SU-DHL-6 (cell line): ENCODE measurements around the gene FDPS.

Experiments
- H2AFZ ChIP-seq: fragments of 200-600 bp; sonication (generic); 2 replicates; pipeline ENCODE4 v1.6.1; 2014; ENCODE audit warnings: low read depth, mild to moderate bottlenecking, moderate library complexity, mixed read lengths, antibody characterized with exemption, low read length; ENCODE audit not compliant: severe bottlenecking
- H3F3A ChIP-seq: fragments of 200-600 bp; shearing (Covaris generic); 2 replicates; pipeline ENCODE4 v1.6.0; 2016; ENCODE audit warnings: antibody characterized with exemption, mild to moderate bottlenecking; ENCODE audit not compliant: insufficient read depth
- H3K27ac ChIP-seq: fragments of 200-600 bp; sonication (generic); 2 replicates; pipeline ENCODE4 v1.5.1; 2016; ENCODE audit warnings: low read depth, mild to moderate bottlenecking, low read length, moderate library complexity, mixed read lengths
- H3K27me3 ChIP-seq: fragments of 200-600 bp; sonication (generic), shearing (Covaris generic); 2 replicates; pipeline ENCODE4 v1.6.0; 2014; ENCODE audit warnings: mild to moderate bottlenecking, low read length
- H3K36me3 ChIP-seq: fragments of 200-600 bp; sonication (generic); 2 replicates; pipeline ENCODE4 v1.6.1; 2014; ENCODE audit warnings: mild to moderate bottlenecking, low read length, mixed read lengths
- H3K4me2 ChIP-seq: fragments of 300-600, 200-600 bp; shearing (Covaris generic), sonication (generic); 2 replicates; pipeline ENCODE4 v1.6.0; 2014; ENCODE audit warnings: low read length, low read depth, mild to moderate bottlenecking; ENCODE audit not compliant: poor library complexity, severe bottlenecking
- H3K4me3 ChIP-seq: fragments of 200-600 bp; sonication (generic); 2 replicates; pipeline ENCODE4 v1.5.1; 2014; ENCODE audit warnings: antibody characterized with exemption, low read length, mild to moderate bottlenecking, mixed read lengths; ENCODE audit not compliant: insufficient read depth, poor library complexity, severe bottlenecking
- H3K79me2 ChIP-seq: fragments of 200-600 bp; sonication (generic); 2 replicates; pipeline ENCODE4 v1.6.1; 2014; ENCODE audit warnings: mild to moderate bottlenecking, low read length, moderate library complexity; ENCODE audit not compliant: insufficient read depth
- H3K9ac ChIP-seq: fragments of 200-600 bp; sonication (generic); 2 replicates; pipeline ENCODE4 v1.7.0; 2014; ENCODE audit warnings: mild to moderate bottlenecking, low read length
- H3K9me2 ChIP-seq: fragments of 200-600 bp; sonication (generic); replicated peaks from 2 replicates; pipeline ENCODE4 v1.6.1; 2014; ENCODE audit warnings: low read length; ENCODE audit not compliant: insufficient read depth
- H3K9me3 ChIP-seq: fragments of 200-600 bp; sonication (generic); 2 replicates; pipeline ENCODE4 v1.6.1; 2014; ENCODE audit warnings: low read length, mixed read lengths; ENCODE audit not compliant: insufficient read depth
- H4K20me1 ChIP-seq: fragments of 200-600 bp; sonication (generic); 2 replicates; pipeline ENCODE4 v1.6.1; 2014; ENCODE audit warnings: low read depth, mild to moderate bottlenecking, antibody characterized with exemption, low read length, moderate library complexity, mixed read lengths
- CTCF ChIP-seq: fragments of 200-600 bp; sonication (generic); IDR thresholded peaks from one replicate; pipeline ENCODE4 v1.5.1; 2017; ENCODE audit warnings: antibody characterized with exemption, mild to moderate bottlenecking, low read length, moderate library complexity; ENCODE audit not compliant: insufficient read depth, poor library complexity, severe bottlenecking
- EZH2phosphoT487 ChIP-seq: fragments of 200-600 bp; sonication (generic), shearing (Covaris generic); conservative IDR thresholded peaks from 2 replicates; pipeline ENCODE4 v1.6.1; 2018; ENCODE audit warnings: mild to moderate bottlenecking, antibody characterized with exemption, low read length, moderate library complexity, mixed read lengths

The FDPS gene

GRCh38 chr1:155282488-155283091 is 26.1 kb upstream of the FDPS start:
- Histone ChIP-seq H3K27me3 (no peaks in the 10 kb centered on the region), H3K9me2 (no peaks in the 10 kb centered on the region), H3K27ac (no peak overlapping the region), H3K79me2 (0 out of 2 replicates have a peak, but pooled peaks cover 6% of the 10 kb centered on the region), H3K4me3 (no peak overlapping the region), H4K20me1 (no peaks in the 10 kb centered on the region), H3K9ac (no peak overlapping the region), H3K9me3 (no peaks in the 10 kb centered on the region), H2AFZ (no peak overlapping the region), H3K4me2 (no peak overlapping the region), H3F3A (peaks cover 18% of the 10 kb centered on the region; the same call in 1 of the 2 replicates), H3K36me3 (no peaks in the 10 kb centered on the region)
- TF ChIP-seq EZH2phosphoT487: no peak
- no peak for TF ChIP-seq CTCF

GRCh38 chr1:155284476-155284875 is 24.2 kb upstream of the FDPS start:
- TF ChIP-seq CTCF (no peak), EZH2phosphoT487 (no peak)
- H3K9me2 ChIP-seq: no peaks in the 10 kb centered on the region
- no peak overlapping the region for H2AFZ ChIP-seq
- H3K9ac ChIP-seq: no peak overlapping the region
- H3K9me3 ChIP-seq: no peaks in the 10 kb centered on the region
- H3K79me2 ChIP-seq: 0 out of 2 replicates have a peak, but pooled peaks cover 3% of the 10 kb centered on the region
- no peaks in the 10 kb centered on the region for H3K36me3 ChIP-seq
- peaks cover 2% of the 10 kb centered on the region; the same call in 1 of the 2 replicates for H3F3A ChIP-seq
- H4K20me1 ChIP-seq: no peaks in the 10 kb centered on the region
- no peak overlapping the region for H3K4me3 ChIP-seq
- H3K27me3 ChIP-seq: no peaks in the 10 kb centered on the region
- H3K4me2 ChIP-seq: no peak overlapping the region
- no peak overlapping the region for H3K27ac ChIP-seq

- Histone ChIP-seq H3F3A (no peaks in the 10 kb centered on the region), H3K4me2 (no peak overlapping the region), H3K27me3 (no peaks in the 10 kb centered on the region), H3K79me2 (0 out of 2 replicates have a peak, but pooled peaks cover 3% of the 10 kb centered on the region), H3K36me3 (no peaks in the 10 kb centered on the region), H2AFZ (no peak overlapping the region), H3K4me3 (no peak overlapping the region), H3K27ac (no peak overlapping the region), H3K9me2 (no peaks in the 10 kb centered on the region), H3K9ac (no peak overlapping the region), H3K9me3 (no peaks in the 10 kb centered on the region), H4K20me1 (no peaks in the 10 kb centered on the region)
- no peak for TF ChIP-seq EZH2phosphoT487
- no peak for TF ChIP-seq CTCF
Observed at GRCh38 chr1:155285063-155285462, 23.6 kb upstream of the FDPS start.
